Muscle of leg (tissue), 11 donors: ENCODE measurements around the gene AIG1. TPM values are rescaled to one million over a fixed set of nuclear protein-coding genes. Genes with fewer than 3 reads are reported as not detected.

Experiments used
- DNase-seq: peaks from one replicate; pipeline ENCODE4 v3.0.0; 2013
- H3K27ac ChIP-seq: one replicate; pipeline ENCODE4 v1.5.1; 2013; ENCODE audit warnings: mild to moderate bottlenecking, low read length, control low read depth
- H3K27me3 ChIP-seq: one replicate; pipeline ENCODE4 v1.6.1; 2013; ENCODE audit warnings: low read length; ENCODE audit not compliant: control insufficient read depth, insufficient read depth
- H3K36me3 ChIP-seq: one replicate; pipeline ENCODE4 v1.6.1; 2013; ENCODE audit warnings: low read length; ENCODE audit not compliant: control insufficient read depth, insufficient read depth
- H3K4me1 ChIP-seq: one replicate; pipeline ENCODE4 v1.6.1; 2013; ENCODE audit warnings: low read length; ENCODE audit not compliant: control insufficient read depth, insufficient read depth
- H3K4me3 ChIP-seq: one replicate; pipeline ENCODE4 v1.5.1; 2013; ENCODE audit warnings: low read length, control low read depth
- H3K9me3 ChIP-seq: replicated peaks from 2 replicates; pipeline ENCODE4 v1.6.1; 2013; ENCODE audit warnings: low read depth, low read length; ENCODE audit not compliant: control insufficient read depth
- WGBS: methylation state at CpG from one replicate; pipeline ENCODE4 v1.1.5; 2013; ENCODE audit warnings: missing lambda C conversion rate; ENCODE audit not compliant: insufficient coverage; 5-methylcytosine and 5-hydroxymethylcytosine counted together
- polyA plus RNA-seq, 8 donors: library from polyadenylated mRNA; unstranded; fragments of 120-200 nt; gene quantifications; one replicate each; pipeline versions ENCODE4 v1.2.1 to v1.2.3, GENCODE V29; 2013; ENCODE audit warnings: inconsistent platforms in 1 of 8, low replicate concordance in 1 of 8; ENCODE audit not compliant: insufficient read length in 8 of 8, insufficient read depth in 1 of 8
- total RNA-seq: library from RNA; stranded (reverse); fragments of 120-200 nt; gene quantifications from one replicate; pipeline ENCODE4 v1.2.4, GENCODE V29; 2013

AIG1 gene
- total and polyA plus RNA-seq, 9 donors: 24.1 to 35.0 (median 30.2) TPM

- Histone ChIP-seq H3K36me3 (no peaks in the 10 kb centered on the region), H3K9me3 (no peaks in the 10 kb centered on the region), H3K27me3 (no peaks in the 10 kb centered on the region), H3K4me3 (no peak overlapping the region), H3K4me1 (peaks cover 5% of the 10 kb centered on the region), H3K27ac (peak overlapping the region; percentile 43)
- DNase-seq: peak; percentile 55
- WGBS: no CpG with 5 or more reads among the region's 2 CpGs
Measured at GRCh38 chr6:143215363-143215762, 154.7 kb downstream of the AIG1 start.

- H3K27ac ChIP-seq: peak overlapping the region; percentile 76
- no CpG with 5 or more reads among the region's 1 CpG for WGBS
Measured at GRCh38 chr6:143215771-143216170, 155.1 kb downstream of the AIG1 start.

GRCh38 chr6:143218233-143218632 lies 157.5 kb downstream of the AIG1 start:
- Histone ChIP-seq H3K4me1 (peaks cover 15% of the 10 kb centered on the region), H3K36me3 (no peaks in the 10 kb centered on the region), H3K9me3 (no peaks in the 10 kb centered on the region), H3K4me3 (no peak overlapping the region), H3K27ac (peak overlapping the region; percentile 29), H3K27me3 (no peaks in the 10 kb centered on the region)
- WGBS: 47% methylated on average over 2 of the region's 5 CpGs
- DNase-seq: peak; percentile 79

More at GRCh38 chr6:143215771-143216170, 155.1 kb downstream of the AIG1 start:
- H3K4me3 ChIP-seq: no peak overlapping the region
- peaks cover 5% of the 10 kb centered on the region for H3K4me1 ChIP-seq
- no peaks in the 10 kb centered on the region for H3K9me3 ChIP-seq
- DNase-seq: peak; percentile 88
- no peaks in the 10 kb centered on the region for H3K36me3 ChIP-seq
- no peaks in the 10 kb centered on the region for H3K27me3 ChIP-seq

- no peaks in the 10 kb centered on the region for H3K27me3 ChIP-seq
- H3K27ac ChIP-seq: peak overlapping the region; percentile 74
- H3K4me1 ChIP-seq: peaks cover 13% of the 10 kb centered on the region
- peak; percentile 41 for DNase-seq
- no CpG with 5 or more reads among the region's 5 CpGs for WGBS
- H3K9me3 ChIP-seq: no peaks in the 10 kb centered on the region
- H3K4me3 ChIP-seq: no peak overlapping the region
- no peaks in the 10 kb centered on the region for H3K36me3 ChIP-seq
Measured at GRCh38 chr6:143221698-143222097, 161.0 kb downstream of the AIG1 start.

- DNase-seq: no peak
Measured at GRCh38 chr6:143222310-143222709, 161.6 kb downstream of the AIG1 start.

DNA sequence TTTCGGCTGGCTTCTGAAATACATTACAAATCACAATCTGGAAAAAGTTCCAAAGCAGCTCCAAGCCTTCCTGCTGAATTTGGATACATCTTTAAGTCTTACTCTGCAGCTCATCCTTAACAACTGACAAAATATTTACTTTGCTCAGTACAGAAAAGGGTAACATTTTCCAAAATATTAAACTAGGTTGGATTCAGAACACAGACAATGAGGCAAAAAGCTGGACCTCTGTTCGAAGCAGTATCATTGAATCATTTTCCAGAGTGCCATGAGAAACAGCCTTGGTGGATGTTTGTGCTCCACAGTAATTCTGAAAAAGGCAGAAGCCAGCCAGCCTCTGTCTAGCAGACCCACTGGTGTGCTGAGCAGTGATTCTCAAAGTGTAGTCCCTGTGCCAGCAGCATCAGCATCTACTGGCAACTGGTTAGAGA lies 162.1 kb downstream of the AIG1 start:
- no peaks in the 10 kb centered on the region for H3K36me3 ChIP-seq
- WGBS: 14% methylated on average over 1 of the region's 2 CpGs
- no peaks in the 10 kb centered on the region for H3K27me3 ChIP-seq
- H3K4me1 ChIP-seq: peaks cover 13% of the 10 kb centered on the region
- peak; percentile 96 for DNase-seq
- peak overlapping the region; percentile 75 for H3K27ac ChIP-seq
- no peaks in the 10 kb centered on the region for H3K9me3 ChIP-seq
- H3K4me3 ChIP-seq: no peak overlapping the region

More at GRCh38 chr6:143222310-143222709, 161.6 kb downstream of the AIG1 start:
- H3K27me3 ChIP-seq: no peaks in the 10 kb centered on the region
- H3K36me3 ChIP-seq: no peaks in the 10 kb centered on the region
- no peaks in the 10 kb centered on the region for H3K9me3 ChIP-seq
- no peak overlapping the region for H3K4me3 ChIP-seq
- WGBS: 49% methylated on average over 3 of the region's 5 CpGs
- peaks cover 13% of the 10 kb centered on the region for H3K4me1 ChIP-seq
- peak overlapping the region; percentile 74 for H3K27ac ChIP-seq

GRCh38 chr6:143223895-143224294 lies 163.2 kb downstream of the AIG1 start:
- no peak overlapping the region for H3K4me3 ChIP-seq
- no peaks in the 10 kb centered on the region for H3K9me3 ChIP-seq
- peak; percentile 63 for DNase-seq
- H3K4me1 ChIP-seq: peaks cover 13% of the 10 kb centered on the region
- no peaks in the 10 kb centered on the region for H3K36me3 ChIP-seq
- no peaks in the 10 kb centered on the region for H3K27me3 ChIP-seq
- no peak overlapping the region for H3K27ac ChIP-seq
- WGBS: 76% methylated on average over 5 of the region's 8 CpGs

DNA sequence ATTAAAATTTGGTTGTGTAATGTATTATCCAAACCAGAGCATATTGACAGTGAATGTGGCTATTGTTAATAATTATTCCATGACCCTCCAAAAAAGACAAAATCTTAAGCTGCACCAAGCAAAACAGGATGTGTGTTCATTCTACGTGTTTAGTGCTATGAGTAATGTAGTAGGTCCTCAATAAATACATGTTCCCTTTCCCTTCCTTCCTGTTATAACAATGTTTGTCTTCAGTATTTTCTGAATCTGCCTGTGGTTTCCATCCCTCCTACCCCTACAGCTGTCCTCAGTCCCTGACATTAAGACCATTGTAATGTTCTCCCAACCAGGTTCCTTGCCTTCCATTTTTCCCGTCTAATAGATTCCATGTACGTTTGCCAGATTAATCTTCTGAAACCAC lies 163.8 kb downstream of the AIG1 start:
- 86% methylated on average over 2 of the region's 3 CpGs for whole genome bisulfite sequencing
- Histone ChIP-seq H3K36me3 (no peaks in the 10 kb centered on the region), H3K27me3 (no peaks in the 10 kb centered on the region), H3K4me1 (peaks cover 13% of the 10 kb centered on the region), H3K4me3 (no peak overlapping the region), H3K27ac (no peak overlapping the region), H3K9me3 (no peaks in the 10 kb centered on the region)
- no peak for DNase-seq

- no peak for DNase-seq
- H3K4me3 ChIP-seq: no peak overlapping the region
- no peaks in the 10 kb centered on the region for H3K27me3 ChIP-seq
- no peaks in the 10 kb centered on the region for H3K9me3 ChIP-seq
- no peaks in the 10 kb centered on the region for H3K36me3 ChIP-seq
- 100% methylated on average over 1 of the region's 2 CpGs for WGBS
- peaks cover 13% of the 10 kb centered on the region for H3K4me1 ChIP-seq
- no peak overlapping the region for H3K27ac ChIP-seq
Measured at GRCh38 chr6:143225929-143226328, 165.2 kb downstream of the AIG1 start.

DNA sequence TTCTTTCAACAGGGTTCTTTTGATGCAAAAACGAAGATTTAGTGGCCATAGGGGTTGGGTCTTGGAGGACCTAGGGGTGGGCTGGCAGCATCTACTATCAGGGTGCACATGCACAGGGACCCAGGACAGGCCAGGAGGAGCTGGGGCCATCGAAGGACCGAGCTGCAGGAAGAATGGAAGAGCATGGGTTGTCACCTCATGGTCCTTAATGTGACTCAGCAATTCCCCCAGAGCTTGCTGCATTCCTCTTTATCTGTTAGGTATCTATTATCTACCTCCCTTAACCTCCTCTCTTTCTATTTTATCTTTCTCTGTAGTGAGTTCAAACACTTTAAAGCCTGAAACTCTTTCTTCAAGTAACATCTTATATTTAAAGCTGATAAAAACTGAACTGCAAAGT lies 167.0 kb downstream of the AIG1 start:
- Histone ChIP-seq H3K27ac (no peak overlapping the region), H3K36me3 (no peaks in the 10 kb centered on the region), H3K4me3 (no peak overlapping the region), H3K4me1 (peaks cover 6% of the 10 kb centered on the region), H3K9me3 (no peaks in the 10 kb centered on the region), H3K27me3 (no peaks in the 10 kb centered on the region)
- WGBS: 80% methylated on average over 1 of the region's 3 CpGs
- DNase-seq: no peak

- no peak overlapping the region for H3K4me3 ChIP-seq
- DNase-seq: no peak
- WGBS: no CpG with 5 or more reads among the region's 1 CpG
Measured at GRCh38 chr6:143229400-143229799, 168.7 kb downstream of the AIG1 start.

More at GRCh38 chr6:143229400-143229799, 168.7 kb downstream of the AIG1 start:
- no peaks in the 10 kb centered on the region for H3K36me3 ChIP-seq
- H3K27ac ChIP-seq: no peak overlapping the region
- H3K4me1 ChIP-seq: no peaks in the 10 kb centered on the region
- no peaks in the 10 kb centered on the region for H3K27me3 ChIP-seq
- H3K9me3 ChIP-seq: no peaks in the 10 kb centered on the region
